Mucosa of rectum (tissue), 2 donors: ENCODE results near the gene UTS2B.

Experiments
- H3K27ac ChIP-seq, 2 donors: one replicate each; pipeline ENCODE4 v1.7.0; 2013; ENCODE audit warnings: inconsistent platforms in 2 of 2, low read depth in 2 of 2, low read length in 2 of 2
- H3K27me3 ChIP-seq, 2 donors: one replicate each; pipeline ENCODE4 v1.7.0; 2013; ENCODE audit warnings: low read length in 2 of 2; ENCODE audit not compliant: control insufficient read depth in 2 of 2, insufficient read depth in 2 of 2
- H3K36me3 ChIP-seq, 2 donors: one replicate each; pipeline ENCODE4 v1.7.0; 2013; ENCODE audit warnings: low read length in 2 of 2; ENCODE audit not compliant: control insufficient read depth in 2 of 2, insufficient read depth in 2 of 2
- H3K4me1 ChIP-seq, 2 donors: one replicate each; pipeline ENCODE4 v1.7.0; 2013; ENCODE audit warnings: low read length in 2 of 2, mild to moderate bottlenecking in 1 of 2; ENCODE audit not compliant: control insufficient read depth in 2 of 2, insufficient read depth in 2 of 2
- H3K4me3 ChIP-seq, 2 donors: one replicate each; pipeline ENCODE4 v1.7.0; 2013; ENCODE audit warnings: low read length in 2 of 2
- H3K9ac ChIP-seq, 2 donors: one replicate each; pipeline ENCODE4 v1.7.0; 2013; ENCODE audit warnings: low read length in 2 of 2, low read depth in 1 of 2, mild to moderate bottlenecking in 1 of 2
- H3K9me3 ChIP-seq, 2 donors: one replicate each; pipeline ENCODE4 v1.7.0; 2013; ENCODE audit warnings: low read length in 2 of 2; ENCODE audit not compliant: control insufficient read depth in 2 of 2
- donor health status: healthy.
- donor health status: Normal muscosa, but diverticular disease.

UTS2B gene

GRCh38 chr3:191328383-191328961 is 1.9 kb downstream of the UTS2B start:
- Histone ChIP-seq H3K27ac (peak overlapping the region; percentile 85 to 87), H3K9ac (peak overlapping the region; percentile 82 to 96), H3K4me3 (peak overlapping the region; percentile 88 to 89), H3K9me3 (no peaks in the 10 kb centered on the region), H3K4me1 (peaks cover 0 to 15% of the 10 kb centered on the region in 2 donors), H3K27me3 (no peaks in the 10 kb centered on the region), H3K36me3 (no peaks in the 10 kb centered on the region)

- Histone ChIP-seq H3K9ac (no peak overlapping the region), H3K36me3 (no peaks in the 10 kb centered on the region), H3K27ac (no peak overlapping the region), H3K27me3 (no peaks in the 10 kb centered on the region), H3K4me3 (no peak overlapping the region), H3K4me1 (peaks cover 0 to 11% of the 10 kb centered on the region in 2 donors), H3K9me3 (no peaks in the 10 kb centered on the region)
These were observed 2.8 kb downstream of the UTS2B start for GRCh38 chr3:191327526-191327925.

GRCh38 chr3:191324936-191325335 is 5.4 kb downstream of the UTS2B start:
- no peaks in the 10 kb centered on the region for H3K27me3 ChIP-seq

GRCh38 chr3:191321019-191321767 is 9.1 kb downstream of the UTS2B start:
- H3K4me1 ChIP-seq = no peaks in the 10 kb centered on the region
- no peak overlapping the region for H3K27ac ChIP-seq

More at GRCh38 chr3:191324936-191325335, 5.4 kb downstream of the UTS2B start:
- H3K9ac ChIP-seq = no peak overlapping the region
- peaks cover 0 to 4% of the 10 kb centered on the region in 2 donors for H3K4me1 ChIP-seq
- H3K9me3 ChIP-seq = no peaks in the 10 kb centered on the region
- no peak overlapping the region for H3K27ac ChIP-seq
- H3K4me3 ChIP-seq = no peak overlapping the region
- H3K36me3 ChIP-seq = no peaks in the 10 kb centered on the region

GRCh38 chr3:191320316-191320715 is 10.0 kb downstream of the UTS2B start:
- Histone ChIP-seq H3K9ac (no peak overlapping the region), H3K27me3 (no peaks in the 10 kb centered on the region), H3K4me3 (no peak overlapping the region), H3K27ac (no peak overlapping the region), H3K9me3 (no peaks in the 10 kb centered on the region), H3K36me3 (no peaks in the 10 kb centered on the region), H3K4me1 (no peaks in the 10 kb centered on the region)

More at GRCh38 chr3:191321019-191321767, 9.1 kb downstream of the UTS2B start:
- Histone ChIP-seq H3K27me3 (no peaks in the 10 kb centered on the region), H3K36me3 (no peaks in the 10 kb centered on the region), H3K9me3 (no peaks in the 10 kb centered on the region), H3K9ac (no peak overlapping the region), H3K4me3 (no peak overlapping the region)

GRCh38 chr3:191316876-191317603 is 13.3 kb downstream of the UTS2B start:
- Histone ChIP-seq H3K4me3 (no peak overlapping the region), H3K27me3 (no peaks in the 10 kb centered on the region), H3K27ac (no peak overlapping the region), H3K9me3 (no peaks in the 10 kb centered on the region), H3K4me1 (no peaks in the 10 kb centered on the region), H3K36me3 (no peaks in the 10 kb centered on the region), H3K9ac (no peak overlapping the region)

GRCh38 chr3:191314109-191314728 is 16.1 kb downstream of the UTS2B start:
- H3K27me3 ChIP-seq = no peaks in the 10 kb centered on the region
- no peaks in the 10 kb centered on the region for H3K4me1 ChIP-seq
- H3K36me3 ChIP-seq = no peaks in the 10 kb centered on the region
- H3K4me3 ChIP-seq = no peak overlapping the region
- no peaks in the 10 kb centered on the region for H3K9me3 ChIP-seq
- no peak overlapping the region for H3K9ac ChIP-seq
- H3K27ac ChIP-seq = no peak overlapping the region

GRCh38 chr3:191313296-191313695 is 17.0 kb downstream of the UTS2B start:
- no peaks in the 10 kb centered on the region for H3K4me1 ChIP-seq
- H3K9ac ChIP-seq = no peak overlapping the region
- no peak overlapping the region for H3K27ac ChIP-seq
- H3K27me3 ChIP-seq = no peaks in the 10 kb centered on the region
- no peaks in the 10 kb centered on the region for H3K36me3 ChIP-seq
- no peaks in the 10 kb centered on the region for H3K9me3 ChIP-seq
- no peak overlapping the region for H3K4me3 ChIP-seq

- Histone ChIP-seq H3K36me3 (no peaks in the 10 kb centered on the region), H3K4me1 (no peaks in the 10 kb centered on the region), H3K9ac (no peak overlapping the region), H3K27ac (no peak overlapping the region), H3K27me3 (no peaks in the 10 kb centered on the region), H3K9me3 (no peaks in the 10 kb centered on the region), H3K4me3 (no peak overlapping the region)
These were observed 23.0 kb downstream of the UTS2B start for GRCh38 chr3:191307341-191307740.

- Histone ChIP-seq H3K4me3 (no peak overlapping the region), H3K27ac (no peak overlapping the region), H3K27me3 (no peaks in the 10 kb centered on the region), H3K36me3 (no peaks in the 10 kb centered on the region), H3K9ac (no peak overlapping the region), H3K9me3 (no peaks in the 10 kb centered on the region), H3K4me1 (no peaks in the 10 kb centered on the region)
These were observed 23.9 kb downstream of the UTS2B start for GRCh38 chr3:191306428-191306827.
